Measurements from ENCODE around the gene BAIAP2L1. TPM values are rescaled to one million over a fixed set of nuclear protein-coding genes. Genes with fewer than 3 reads are reported as not detected.

BAIAP2L1 gene
- total RNA-seq, 1 donor from 2014 or later, result 21.1 TPM

DNA sequence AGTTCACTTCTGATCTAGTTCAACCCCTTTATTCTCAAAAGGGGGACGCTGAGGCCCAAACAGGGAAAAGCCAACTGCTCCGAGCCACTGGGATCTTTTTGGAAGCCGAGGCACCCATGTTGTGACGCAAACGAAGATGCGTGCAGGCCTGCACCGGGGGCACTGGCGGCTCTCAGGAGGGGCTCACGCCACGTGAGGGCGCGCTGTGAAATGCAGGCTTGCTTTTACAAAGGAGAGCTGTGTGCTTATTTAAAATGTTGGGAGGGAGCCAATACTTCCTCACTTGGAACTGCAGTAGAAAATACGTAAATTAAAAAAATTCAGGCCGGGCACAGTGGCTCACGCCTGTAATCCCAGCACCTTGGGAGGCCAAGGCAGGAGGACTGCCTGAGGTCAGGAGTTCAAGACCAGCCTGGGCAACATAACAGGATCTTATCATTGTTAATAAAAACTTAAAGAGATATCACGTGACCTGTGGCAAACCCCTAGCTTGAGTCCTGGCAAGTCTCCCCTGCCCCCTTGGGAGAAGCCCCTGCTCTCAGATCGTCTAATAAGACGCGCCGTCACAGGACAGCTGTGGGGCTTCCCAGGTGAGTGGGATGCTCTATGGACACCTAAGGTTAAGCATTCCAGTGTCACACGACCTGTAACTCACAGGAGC is 103.1 kb downstream of the BAIAP2L1 start:
- DNase-seq, result no peak

DNA sequence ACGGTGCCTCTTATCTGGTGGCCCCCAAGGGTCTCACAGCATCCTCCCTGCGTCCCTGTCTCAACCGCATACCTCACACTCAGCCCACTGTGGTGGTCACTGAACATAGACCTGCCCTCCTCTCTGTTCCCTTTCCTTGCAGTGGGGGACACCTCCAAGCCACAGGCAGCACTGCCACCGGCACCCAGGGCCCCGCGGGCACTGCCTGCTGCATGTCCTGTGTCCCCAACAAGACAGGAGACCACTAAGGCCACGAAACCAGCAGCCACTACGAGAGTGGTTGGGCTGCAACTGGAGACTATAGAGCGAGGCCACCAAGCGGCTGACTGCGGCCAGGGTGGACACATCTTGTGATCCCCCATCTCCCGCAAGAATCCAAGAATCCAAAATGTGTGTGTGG is 104.1 kb downstream of the BAIAP2L1 start:
- no peak for DNase-seq
- no peak for ATAC-seq
- H3K4me1 ChIP-seq, result peaks cover 13% of the 10 kb centered on the region
- peaks cover 76% of the 10 kb centered on the region for H3K36me3 ChIP-seq
- intact Hi-C loops (cut with DNase I), result no loop called here
- no peak for TF ChIP-seq CTCF (IDR thresholded peaks at IDR 0.05)
- H3K27me3 ChIP-seq (ENCODE audit: low read depth), result no peaks in the 10 kb centered on the region
- no peak overlapping the region for H3K4me3 ChIP-seq
- no peaks in the 10 kb centered on the region for H3K9me3 ChIP-seq
- H3K27ac ChIP-seq, result no peak overlapping the region

More for the DNA sequence above, 103.1 kb downstream of the BAIAP2L1 start:
- intact Hi-C loops (cut with DNase I), result no loop called here
- TF ChIP-seq CTCF (IDR thresholded peaks at IDR 0.05), result no peak
- H3K27ac ChIP-seq, result no peak overlapping the region
- no peaks in the 10 kb centered on the region for H3K27me3 ChIP-seq (ENCODE audit: low read depth)
- H3K4me1 ChIP-seq, result peaks cover 13% of the 10 kb centered on the region
- no peaks in the 10 kb centered on the region for H3K9me3 ChIP-seq
- no peak for ATAC-seq
- peaks cover 69% of the 10 kb centered on the region for H3K36me3 ChIP-seq
- no peak overlapping the region for H3K4me3 ChIP-seq

GRCh38 chr7:98295467-98296192 is 105.3 kb downstream of the BAIAP2L1 start:
- DNase-seq, result no peak
- Histone ChIP-seq H3K9me3 (no peaks in the 10 kb centered on the region), H3K27me3 (ENCODE audit: low read depth) (no peaks in the 10 kb centered on the region), H3K36me3 (peaks cover 79% of the 10 kb centered on the region), H3K4me3 (no peak overlapping the region), H3K27ac (no peak overlapping the region), H3K4me1 (peaks cover 13% of the 10 kb centered on the region)
- intact Hi-C loops (cut with DNase I), result no loop called here
- no peak for TF ChIP-seq CTCF (IDR thresholded peaks at IDR 0.05)
- ATAC-seq, result peak; percentile 14 to 20

- no peak overlapping the region for H3K4me3 ChIP-seq
- ATAC-seq (peak; percentile 76 to 77), DNase-seq (peak; percentile 63)
- H3K36me3 ChIP-seq, result peaks cover 76% of the 10 kb centered on the region
- TF ChIP-seq CTCF (IDR thresholded peaks at IDR 0.05), result peak; percentile 60
- intact Hi-C loops (cut with DNase I), result no loop called here
- peaks cover 13% of the 10 kb centered on the region for H3K4me1 ChIP-seq
- H3K9me3 ChIP-seq, result no peaks in the 10 kb centered on the region
- H3K27me3 ChIP-seq (ENCODE audit: low read depth), result no peaks in the 10 kb centered on the region
- H3K27ac ChIP-seq, result no peak overlapping the region
Observed at GRCh38 chr7:98294798-98295382, 106.0 kb downstream of the BAIAP2L1 start.

- peaks cover 78% of the 10 kb centered on the region for H3K36me3 ChIP-seq
- peaks cover 18% of the 10 kb centered on the region for H3K4me1 ChIP-seq
- no peak overlapping the region for H3K27ac ChIP-seq
- H3K4me3 ChIP-seq, result no peak overlapping the region
- no peaks in the 10 kb centered on the region for H3K27me3 ChIP-seq (ENCODE audit: low read depth)
- intact Hi-C loops (cut with DNase I), result no loop called here
- ATAC-seq, result no peak
- DNase-seq, result no peak
- no peaks in the 10 kb centered on the region for H3K9me3 ChIP-seq
- no peak for TF ChIP-seq CTCF (IDR thresholded peaks at IDR 0.05)
Observed at GRCh38 chr7:98294326-98294725, 106.6 kb downstream of the BAIAP2L1 start.

All from lower lobe of right lung (tissue), 2 donors.